ENCODE measurements around the gene PLA2G7.
A peak's percentile ranks its signal among the peaks of the same experiment; 100 is the strongest.

Gene PLA2G7

DNA sequence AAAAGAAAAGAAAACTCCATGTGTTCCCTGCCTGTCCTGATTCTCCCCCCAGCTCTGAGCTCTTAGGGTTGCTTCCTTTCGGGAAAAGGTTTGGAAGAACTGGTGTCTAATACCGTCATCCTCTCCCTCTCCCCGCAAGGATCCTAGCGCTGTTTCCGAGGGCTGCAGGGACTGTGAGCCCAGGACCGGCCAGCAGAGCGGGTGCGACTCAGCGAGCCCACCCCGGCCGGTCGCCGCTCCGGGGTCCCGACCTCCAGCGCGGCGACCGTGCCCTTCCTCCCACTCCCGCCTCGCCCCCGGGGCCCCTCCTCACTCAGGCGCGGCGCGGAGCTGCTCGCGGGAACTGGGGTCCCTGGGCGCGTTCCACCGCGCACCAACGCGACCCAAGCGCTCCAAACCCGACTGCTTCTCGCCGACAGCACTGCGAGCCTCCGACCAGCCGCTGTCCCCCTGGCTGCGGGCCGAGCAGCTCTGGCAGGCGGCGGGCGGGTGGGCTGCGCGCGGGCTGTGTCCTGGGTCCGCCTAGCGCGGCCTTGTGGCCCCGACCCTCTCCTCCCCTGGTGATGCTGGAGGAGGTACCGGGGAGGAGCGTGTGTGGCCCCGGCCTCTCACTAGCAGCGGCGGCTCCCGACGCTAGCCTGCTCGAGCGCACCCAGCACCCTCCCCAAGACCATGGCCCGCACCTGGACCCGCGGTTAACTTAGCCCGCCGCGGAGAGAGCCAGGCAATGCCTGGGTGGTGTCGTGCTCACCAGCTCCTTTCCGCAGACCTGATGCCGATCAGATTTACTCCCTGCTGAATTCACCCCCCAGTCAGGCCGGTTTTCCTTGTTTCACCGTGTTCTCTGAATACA, at the start of gene PLA2G7 (continued):
- TF ChIP-seq, protein P1, sequence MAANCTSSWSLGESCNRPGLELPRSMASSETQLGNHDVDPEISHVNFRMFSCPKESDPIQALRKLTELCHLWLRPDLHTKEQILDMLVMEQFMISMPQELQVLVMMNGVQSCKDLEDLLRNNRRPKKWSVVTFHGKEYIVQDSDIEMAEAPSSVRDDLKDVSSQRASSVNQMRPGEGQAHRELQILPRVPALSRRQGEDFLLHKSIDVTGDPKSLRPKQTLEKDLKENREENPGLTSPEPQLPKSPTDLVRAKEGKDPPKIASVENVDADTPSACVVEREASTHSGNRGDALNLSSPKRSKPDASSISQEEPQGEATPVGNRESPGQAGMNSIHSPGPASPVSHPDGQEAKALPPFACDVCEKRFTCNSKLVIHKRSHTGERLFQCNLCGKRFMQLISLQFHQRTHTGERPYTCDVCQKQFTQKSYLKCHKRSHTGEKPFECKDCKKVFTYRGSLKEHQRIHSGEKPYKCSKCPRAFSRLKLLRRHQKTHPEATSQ (tag by site-specific recombination; IDR thresholded peaks at IDR 0.05), result no peak; the same call in 1 of the 2 replicates
- no peak for TF ChIP-seq ZNF501 (tag by site-specific recombination; IDR thresholded peaks at IDR 0.05)
- no peak for TF ChIP-seq RBAK (tag by site-specific recombination; IDR thresholded peaks at IDR 0.05)
- TF ChIP-seq GLI4 (tag by site-specific recombination; IDR thresholded peaks at IDR 0.05), result no peak
- peak; percentile 87 for TF ChIP-seq SP3 (tag by site-specific recombination; IDR thresholded peaks at IDR 0.05)
- TF ChIP-seq, protein P2, sequence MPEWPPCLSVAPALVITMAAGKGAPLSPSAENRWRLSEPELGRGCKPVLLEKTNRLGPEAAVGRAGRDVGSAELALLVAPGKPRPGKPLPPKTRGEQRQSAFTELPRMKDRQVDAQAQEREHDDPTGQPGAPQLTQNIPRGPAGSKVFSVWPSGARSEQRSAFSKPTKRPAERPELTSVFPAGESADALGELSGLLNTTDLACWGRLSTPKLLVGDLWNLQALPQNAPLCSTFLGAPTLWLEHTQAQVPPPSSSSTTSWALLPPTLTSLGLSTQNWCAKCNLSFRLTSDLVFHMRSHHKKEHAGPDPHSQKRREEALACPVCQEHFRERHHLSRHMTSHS (tag by site-specific recombination; IDR thresholded peaks at IDR 0.05), result no peak
- TF ChIP-seq ZNF76 (tag by site-specific recombination; IDR thresholded peaks at IDR 0.05; ENCODE audit: borderline replicate concordance, low read depth), result peak; percentile 72
- no peak for TF ChIP-seq KLF10 (tag by site-specific recombination; IDR thresholded peaks at IDR 0.05)
- TF ChIP-seq, protein P3, sequence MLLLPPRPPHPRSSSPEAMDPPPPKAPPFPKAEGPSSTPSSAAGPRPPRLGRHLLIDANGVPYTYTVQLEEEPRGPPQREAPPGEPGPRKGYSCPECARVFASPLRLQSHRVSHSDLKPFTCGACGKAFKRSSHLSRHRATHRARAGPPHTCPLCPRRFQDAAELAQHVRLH (tag by site-specific recombination; IDR thresholded peaks at IDR 0.05), result no peak
- no peak for TF ChIP-seq ZNF510 (tag by site-specific recombination; IDR thresholded peaks at IDR 0.05; ENCODE audit: insufficient replicate concordance)
- 0 out of 2 replicates have a peak, but pooled peaks have one; percentile 21 for TF ChIP-seq ZSCAN16 (tag by site-specific recombination; IDR thresholded peaks at IDR 0.05)
- no peak for TF ChIP-seq ZNF654 (tag by site-specific recombination; IDR thresholded peaks at IDR 0.05; ENCODE audit: low read depth)
- no peak for TF ChIP-seq ZNF621 (tag by site-specific recombination; IDR thresholded peaks at IDR 0.05)
- TF ChIP-seq KLF8 (tag by site-specific recombination; IDR thresholded peaks at IDR 0.05), result peak; percentile 30; the same call in 1 of the 2 replicates
- no peak for TF ChIP-seq ZNF629 (tag by site-specific recombination; IDR thresholded peaks at IDR 0.05)
- no peak for TF ChIP-seq HOXC10 (CRISPR knock-in tag; IDR thresholded peaks at IDR 0.05)
- TF ChIP-seq, protein P4, sequence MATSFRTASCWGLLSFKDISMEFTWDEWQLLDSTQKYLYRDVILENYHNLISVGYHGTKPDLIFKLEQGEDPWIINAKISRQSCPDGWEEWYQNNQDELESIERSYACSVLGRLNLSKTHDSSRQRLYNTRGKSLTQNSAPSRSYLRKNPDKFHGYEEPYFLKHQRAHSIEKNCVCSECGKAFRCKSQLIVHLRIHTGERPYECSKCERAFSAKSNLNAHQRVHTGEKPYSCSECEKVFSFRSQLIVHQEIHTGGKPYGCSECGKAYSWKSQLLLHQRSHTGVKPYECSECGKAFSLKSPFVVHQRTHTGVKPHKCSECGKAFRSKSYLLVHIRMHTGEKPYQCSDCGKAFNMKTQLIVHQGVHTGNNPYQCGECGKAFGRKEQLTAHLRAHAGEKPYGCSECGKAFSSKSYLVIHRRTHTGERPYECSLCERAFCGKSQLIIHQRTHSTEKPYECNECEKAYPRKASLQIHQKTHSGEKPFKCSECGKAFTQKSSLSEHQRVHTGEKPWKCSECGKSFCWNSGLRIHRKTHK (tag by site-specific recombination; IDR thresholded peaks at IDR 0.05), result no peak
- TF ChIP-seq ZNF792 (tag by site-specific recombination; IDR thresholded peaks at IDR 0.05), result no peak
- no peak for TF ChIP-seq ZNF350 (tag by site-specific recombination; IDR thresholded peaks at IDR 0.05)
- TF ChIP-seq ZNF211 (tag by site-specific recombination; IDR thresholded peaks at IDR 0.05; ENCODE audit: low read depth), result no peak
- TF ChIP-seq ZNF394 (tag by site-specific recombination; IDR thresholded peaks at IDR 0.05; ENCODE audit: borderline replicate concordance), result no peak
- no peak for TF ChIP-seq ZFP41 (tag by site-specific recombination; IDR thresholded peaks at IDR 0.05; ENCODE audit: borderline replicate concordance)
- peak; percentile 11; the same call in 1 of the 2 replicates for TF ChIP-seq ZXDB (tag by site-specific recombination; IDR thresholded peaks at IDR 0.05)
- no peak; the same call in 1 of the 2 replicates for TF ChIP-seq ZIC2 (tag by site-specific recombination; IDR thresholded peaks at IDR 0.05)
- TF ChIP-seq ZNF626 (tag by site-specific recombination; IDR thresholded peaks at IDR 0.05), result no peak
- TF ChIP-seq, protein P5, sequence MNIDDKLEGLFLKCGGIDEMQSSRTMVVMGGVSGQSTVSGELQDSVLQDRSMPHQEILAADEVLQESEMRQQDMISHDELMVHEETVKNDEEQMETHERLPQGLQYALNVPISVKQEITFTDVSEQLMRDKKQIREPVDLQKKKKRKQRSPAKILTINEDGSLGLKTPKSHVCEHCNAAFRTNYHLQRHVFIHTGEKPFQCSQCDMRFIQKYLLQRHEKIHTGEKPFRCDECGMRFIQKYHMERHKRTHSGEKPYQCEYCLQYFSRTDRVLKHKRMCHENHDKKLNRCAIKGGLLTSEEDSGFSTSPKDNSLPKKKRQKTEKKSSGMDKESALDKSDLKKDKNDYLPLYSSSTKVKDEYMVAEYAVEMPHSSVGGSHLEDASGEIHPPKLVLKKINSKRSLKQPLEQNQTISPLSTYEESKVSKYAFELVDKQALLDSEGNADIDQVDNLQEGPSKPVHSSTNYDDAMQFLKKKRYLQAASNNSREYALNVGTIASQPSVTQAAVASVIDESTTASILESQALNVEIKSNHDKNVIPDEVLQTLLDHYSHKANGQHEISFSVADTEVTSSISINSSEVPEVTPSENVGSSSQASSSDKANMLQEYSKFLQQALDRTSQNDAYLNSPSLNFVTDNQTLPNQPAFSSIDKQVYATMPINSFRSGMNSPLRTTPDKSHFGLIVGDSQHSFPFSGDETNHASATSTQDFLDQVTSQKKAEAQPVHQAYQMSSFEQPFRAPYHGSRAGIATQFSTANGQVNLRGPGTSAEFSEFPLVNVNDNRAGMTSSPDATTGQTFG (tag by site-specific recombination; IDR thresholded peaks at IDR 0.05; ENCODE audit: borderline replicate concordance), result no peak
- TF ChIP-seq GLI2 (tag by site-specific recombination; IDR thresholded peaks at IDR 0.05; ENCODE audit: borderline replicate concordance, low read depth), result no peak
- TF ChIP-seq ZNF433 (tag by site-specific recombination; IDR thresholded peaks at IDR 0.05; ENCODE audit: low read depth), result no peak
- no peak for TF ChIP-seq ZNF544 (tag by site-specific recombination; IDR thresholded peaks at IDR 0.05)
- no peak for TF ChIP-seq SCRT1 (tag by site-specific recombination; IDR thresholded peaks at IDR 0.05; ENCODE audit: borderline replicate concordance)
- no peak; the same call in 1 of the 2 replicates for TF ChIP-seq TRIM28 (IDR thresholded peaks at IDR 0.05; ENCODE audit: borderline replicate concordance, low read length)
- TF ChIP-seq, protein P6, sequence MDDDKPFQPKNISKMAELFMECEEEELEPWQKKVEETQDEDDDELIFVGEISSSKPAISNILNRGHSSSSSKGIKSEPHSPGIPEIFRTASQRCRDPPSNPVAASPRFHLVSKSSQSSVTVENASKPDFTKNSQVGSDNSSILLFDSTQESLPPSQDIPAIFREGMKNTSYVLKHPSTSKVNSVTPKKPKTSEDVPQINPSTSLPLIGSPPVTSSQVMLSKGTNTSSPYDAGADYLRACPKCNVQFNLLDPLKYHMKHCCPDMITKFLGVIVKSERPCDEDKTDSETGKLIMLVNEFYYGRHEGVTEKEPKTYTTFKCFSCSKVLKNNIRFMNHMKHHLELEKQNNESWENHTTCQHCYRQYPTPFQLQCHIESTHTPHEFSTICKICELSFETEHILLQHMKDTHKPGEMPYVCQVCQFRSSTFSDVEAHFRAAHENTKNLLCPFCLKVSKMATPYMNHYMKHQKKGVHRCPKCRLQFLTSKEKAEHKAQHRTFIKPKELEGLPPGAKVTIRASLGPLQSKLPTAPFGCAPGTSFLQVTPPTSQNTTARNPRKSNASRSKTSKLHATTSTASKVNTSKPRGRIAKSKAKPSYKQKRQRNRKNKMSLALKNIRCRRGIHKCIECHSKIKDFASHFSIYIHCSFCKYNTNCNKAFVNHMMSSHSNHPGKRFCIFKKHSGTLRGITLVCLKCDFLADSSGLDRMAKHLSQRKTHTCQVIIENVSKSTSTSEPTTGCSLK (tag by site-specific recombination; IDR thresholded peaks at IDR 0.05), result no peak
